ENCODE results near the gene MORN5.

MORN5 gene

GRCh38 chr9:122217640-122218039, 57.9 kb downstream of the MORN5 start:
- DNase-seq: no peak

GRCh38 chr9:122218071-122218934, 58.6 kb downstream of the MORN5 start:
- DNase-seq: no peak

DNA sequence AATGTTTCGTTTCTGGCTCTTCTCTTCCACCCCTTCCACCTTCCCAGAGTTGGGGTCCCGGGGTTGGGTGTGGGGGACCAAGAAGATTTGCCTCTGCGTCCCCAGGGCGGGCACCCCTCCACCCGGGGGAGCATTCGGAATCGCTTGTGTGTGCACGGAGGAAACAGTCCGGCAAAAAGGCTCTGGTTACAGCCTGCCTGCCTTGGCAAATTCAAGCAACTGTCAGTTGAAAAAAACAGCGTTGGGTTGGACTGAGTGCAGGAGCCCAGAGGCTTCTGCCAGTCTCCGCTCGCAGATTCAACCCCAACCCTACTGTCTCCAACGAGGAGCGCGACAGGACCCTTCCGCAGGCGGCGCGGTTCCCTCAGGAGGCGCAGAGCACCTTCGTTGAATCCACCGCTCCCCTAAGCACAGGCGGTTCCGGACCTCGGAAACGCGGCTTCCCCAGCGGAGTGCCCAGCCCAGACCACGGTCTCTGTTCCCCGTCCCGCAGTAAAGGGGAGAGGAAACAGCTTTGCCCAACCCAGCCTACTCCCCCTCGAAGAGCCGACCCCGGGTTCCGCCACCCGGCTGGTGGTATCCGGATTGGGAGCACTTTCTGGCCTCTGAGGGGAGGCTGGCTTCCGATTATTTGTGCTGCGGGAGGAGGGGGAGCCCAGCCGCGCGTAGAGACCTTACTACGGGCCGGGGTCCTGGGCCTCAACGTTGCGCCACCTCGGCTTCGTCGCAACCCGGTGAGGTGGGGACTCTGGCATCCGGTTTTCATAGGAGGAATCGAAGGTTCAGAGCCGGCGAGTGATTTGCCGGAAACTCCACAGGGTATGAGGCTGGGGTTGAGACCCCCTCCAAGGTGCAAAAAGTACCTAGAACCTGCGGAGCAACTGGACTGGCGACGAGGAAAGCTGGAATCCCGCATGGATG, 59.5 kb downstream of the MORN5 start:
- DNase-seq: no peak

GRCh38 chr9:122219856-122220672, 60.4 kb downstream of the MORN5 start:
- DNase-seq: no peak

DNA sequence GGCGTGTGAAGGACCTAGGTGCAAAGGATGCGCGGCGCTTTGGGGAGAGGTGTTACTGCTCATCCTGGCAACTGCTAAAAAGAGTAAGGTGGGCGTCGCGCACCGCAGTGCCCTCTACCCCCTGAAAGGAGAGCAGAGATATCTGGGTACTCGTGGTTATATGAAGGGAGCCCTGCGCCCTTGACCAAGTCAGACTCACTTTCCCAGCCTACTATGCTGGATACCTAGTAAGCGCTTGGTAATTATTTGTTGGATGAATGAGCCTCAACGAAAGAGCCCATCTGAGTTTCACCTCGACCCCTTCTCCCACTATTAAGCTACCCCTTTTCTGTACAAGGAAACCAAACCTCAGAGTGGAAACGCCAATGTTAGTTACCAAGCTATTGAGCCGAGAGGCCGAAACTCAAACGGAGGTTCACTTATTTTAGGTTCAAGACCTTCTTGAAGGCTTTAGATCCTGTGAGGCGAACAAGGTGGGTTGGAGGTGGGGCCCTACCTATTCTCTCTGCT, 61.0 kb downstream of the MORN5 start:
- no peak for DNase-seq

- no peak for DNase-seq
Observed at GRCh38 chr9:122221183-122221811, 61.6 kb downstream of the MORN5 start.

GRCh38 chr9:122222791-122223190, 63.1 kb downstream of the MORN5 start:
- no peak for DNase-seq

- DNase-seq: no peak
Observed at GRCh38 chr9:122223435-122223834, 63.7 kb downstream of the MORN5 start.

DNA sequence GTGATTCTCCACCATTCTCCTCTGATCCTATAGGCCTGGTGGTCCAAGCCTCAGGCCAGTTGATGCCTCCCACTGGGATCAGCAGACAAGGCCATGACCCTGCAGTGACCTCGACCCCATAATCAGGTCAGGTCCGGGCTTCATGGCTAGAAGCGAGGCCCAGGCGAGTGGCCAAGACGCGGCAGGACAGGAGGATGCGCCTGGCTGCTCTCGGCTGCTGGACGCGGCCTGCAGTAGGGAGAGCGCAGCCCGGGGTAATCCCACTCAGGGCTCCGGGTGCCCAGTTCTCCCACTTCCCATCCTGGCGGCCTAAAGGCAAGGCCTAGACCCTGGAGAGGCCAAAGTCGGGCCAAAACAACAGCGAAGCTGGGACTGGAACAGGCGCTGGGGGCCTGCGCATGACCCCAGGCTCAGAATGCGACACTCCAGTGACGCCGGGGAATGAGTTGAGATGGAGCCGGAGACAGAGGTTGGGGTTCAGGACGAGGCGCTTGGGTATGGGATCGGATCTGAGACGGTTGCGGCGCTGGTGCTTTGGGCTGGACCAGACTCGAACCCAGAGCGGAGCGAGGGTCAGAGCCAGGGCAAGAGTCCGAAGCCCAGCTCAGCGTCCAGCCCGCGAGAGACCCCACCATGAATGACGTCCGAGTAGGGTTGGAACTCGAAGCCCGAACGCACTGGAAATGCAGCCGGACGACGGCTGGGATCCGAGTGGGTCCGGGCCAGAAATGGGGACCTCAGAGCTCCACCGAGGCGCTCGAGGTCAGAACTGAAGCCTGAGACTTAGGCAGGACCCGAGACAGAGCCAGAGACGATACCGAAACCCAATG, 65.8 kb downstream of the MORN5 start:
- DNase-seq: no peak

DNA sequence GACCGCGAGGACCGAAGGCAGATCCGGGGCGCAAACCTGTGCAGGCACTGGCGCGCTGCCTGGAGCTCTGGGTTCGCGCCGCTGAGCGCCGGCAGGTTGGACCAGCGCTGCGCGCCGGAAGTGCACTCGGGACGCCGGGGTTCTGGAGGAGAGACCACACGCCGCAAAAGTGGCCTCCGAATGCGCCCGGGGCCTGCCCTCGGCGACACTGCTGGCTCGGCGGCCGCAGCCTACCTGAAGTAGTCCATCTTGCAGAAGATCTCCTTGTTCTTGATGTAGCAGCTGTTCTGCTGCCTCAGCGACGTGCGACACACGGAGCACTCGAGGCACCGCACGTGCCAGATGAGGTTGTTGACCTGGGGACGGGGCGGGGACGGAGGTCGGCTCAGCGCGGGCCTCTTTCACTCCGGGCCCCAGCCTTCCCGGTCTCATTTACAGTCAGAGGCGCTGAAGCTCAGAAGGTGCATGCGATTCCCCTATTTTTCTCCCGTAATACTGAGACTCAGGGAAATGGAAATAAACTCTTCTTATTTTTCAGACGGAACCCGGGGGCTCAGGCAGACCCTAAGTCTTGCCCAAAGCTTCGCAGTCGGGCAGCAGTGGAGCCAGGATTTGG, 66.5 kb downstream of the MORN5 start:
- no peak for DNase-seq

DNA sequence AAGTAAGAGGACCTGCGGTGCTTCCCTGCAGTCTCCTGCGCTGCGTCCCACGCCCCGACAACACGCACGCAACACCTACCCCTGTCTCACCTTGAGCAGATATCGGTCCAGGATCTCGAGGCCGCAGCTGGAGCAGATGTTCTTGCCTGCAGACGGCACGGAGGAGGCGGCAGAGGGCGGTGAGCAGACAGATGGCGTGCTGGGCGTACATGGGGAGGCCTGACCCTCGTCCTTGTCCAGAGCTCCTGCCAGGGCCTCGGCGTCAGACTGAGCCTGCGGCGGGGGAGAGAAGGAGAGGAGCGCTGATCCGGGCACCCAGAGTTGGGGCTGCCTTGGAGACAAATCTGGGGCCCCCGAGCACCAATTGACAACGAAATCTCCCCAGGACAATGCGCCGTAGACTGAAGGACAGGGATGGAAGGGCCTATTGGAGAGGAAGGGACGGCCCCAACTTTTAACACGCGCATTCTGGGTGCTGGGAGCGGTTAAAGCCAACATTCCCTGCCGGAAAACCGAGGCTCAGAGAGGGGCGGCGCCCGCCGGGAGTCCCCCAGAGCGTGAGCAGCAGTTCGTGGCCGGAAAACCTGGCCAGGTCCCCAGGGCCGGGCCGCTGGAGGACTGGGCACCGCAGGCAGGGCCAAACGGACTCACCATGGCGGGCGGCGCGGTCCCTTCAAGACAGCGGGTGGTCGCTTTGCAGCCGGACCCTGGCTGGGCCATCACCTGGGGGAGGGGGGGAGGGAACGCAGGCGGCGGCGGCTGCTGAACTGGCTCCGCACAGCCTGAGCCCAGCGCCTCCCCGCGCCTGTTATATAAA, 67.3 kb downstream of the MORN5 start:
- DNase-seq: no peak

DNA sequence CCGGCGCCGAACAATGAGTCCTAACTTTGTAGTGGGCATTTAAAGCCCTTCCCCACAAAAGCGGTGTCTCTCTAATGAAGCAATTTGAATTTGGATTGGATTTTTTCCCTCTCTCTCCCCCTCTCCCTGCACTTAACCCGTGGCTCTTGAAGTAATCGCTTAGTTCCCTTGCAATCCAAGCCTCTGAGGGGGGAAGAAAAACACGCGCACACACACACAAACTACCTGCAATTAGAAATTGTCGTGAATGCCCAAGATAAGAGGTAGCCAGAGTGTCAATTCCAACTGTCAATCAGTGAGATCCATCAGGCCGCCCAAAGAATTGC, 67.8 kb downstream of the MORN5 start:
- DNase-seq: no peak

DNA sequence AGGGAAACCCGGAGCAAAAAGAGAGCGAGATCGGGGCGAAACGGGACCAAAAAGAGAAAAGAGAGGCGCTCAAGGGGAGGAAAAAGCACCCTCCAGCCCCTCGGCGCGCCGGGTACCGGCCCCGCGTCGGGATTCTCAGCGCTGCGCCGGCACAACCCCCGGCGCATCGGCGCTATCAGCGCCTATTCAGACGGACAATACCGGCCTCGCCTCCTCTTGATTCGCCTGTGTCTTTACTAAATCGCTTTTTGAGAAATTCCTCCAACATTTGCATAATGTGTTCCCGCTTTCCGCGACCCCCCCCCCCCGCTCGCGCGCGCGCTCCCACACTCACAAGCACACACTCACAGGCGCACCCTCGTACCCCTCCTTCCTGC, 68.5 kb downstream of the MORN5 start:
- DNase-seq: no peak

DNA sequence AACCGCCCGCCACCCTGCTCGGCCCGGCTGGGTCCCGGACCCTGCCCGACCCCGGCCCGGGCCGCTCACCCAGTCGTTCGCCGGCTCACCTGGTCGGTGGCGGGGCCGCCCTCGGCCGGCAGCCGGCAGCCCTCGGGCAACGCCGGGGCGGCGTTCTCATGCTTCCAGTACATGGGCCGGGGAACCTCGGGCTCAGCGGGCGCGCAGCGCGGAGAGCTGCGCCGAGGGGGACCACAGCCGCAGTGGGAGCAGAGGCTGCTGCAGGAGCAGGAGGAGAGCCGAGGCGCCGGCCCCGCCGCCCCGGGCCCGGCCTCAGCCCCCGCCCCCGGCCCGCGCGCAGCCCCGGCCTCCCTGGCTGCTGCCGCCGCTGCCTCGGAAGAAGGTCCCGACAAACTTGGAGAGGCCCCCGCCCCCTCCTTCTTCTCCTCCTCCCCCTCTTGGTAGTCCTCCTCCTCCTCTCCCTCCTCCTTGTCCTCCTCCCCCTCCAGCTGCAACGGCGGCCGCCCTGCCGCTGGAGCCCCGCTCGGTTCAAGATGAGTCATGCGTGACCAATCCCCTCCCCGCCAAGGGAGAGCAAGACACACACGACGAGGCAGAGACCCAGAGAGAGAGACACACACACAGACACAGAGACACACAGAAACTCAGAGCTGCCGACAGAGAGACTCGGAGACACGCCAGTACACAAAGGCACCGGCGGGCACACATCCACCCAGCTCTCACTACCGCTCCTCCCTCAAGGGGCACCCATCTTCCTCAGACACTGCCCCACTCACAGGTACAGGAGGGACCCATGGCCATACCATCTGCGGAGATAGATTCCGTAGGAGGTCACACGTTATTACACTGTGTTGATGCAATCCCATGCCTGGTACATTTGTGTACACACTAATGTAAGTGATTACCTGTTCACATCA, 69.1 kb downstream of the MORN5 start, which contains the start of gene LHX6:
Gene LHX6 (minus strand): TSS at position 390 of the 917 bp plus-strand sequence. CDS start 217 bp downstream, at position 173.
- DNase-seq: no peak

- no peak for DNase-seq
Observed at GRCh38 chr9:122229485-122229837, 69.8 kb downstream of the MORN5 start.

- no peak for DNase-seq
Observed at GRCh38 chr9:122232796-122233306, 73.1 kb downstream of the MORN5 start.

DNA sequence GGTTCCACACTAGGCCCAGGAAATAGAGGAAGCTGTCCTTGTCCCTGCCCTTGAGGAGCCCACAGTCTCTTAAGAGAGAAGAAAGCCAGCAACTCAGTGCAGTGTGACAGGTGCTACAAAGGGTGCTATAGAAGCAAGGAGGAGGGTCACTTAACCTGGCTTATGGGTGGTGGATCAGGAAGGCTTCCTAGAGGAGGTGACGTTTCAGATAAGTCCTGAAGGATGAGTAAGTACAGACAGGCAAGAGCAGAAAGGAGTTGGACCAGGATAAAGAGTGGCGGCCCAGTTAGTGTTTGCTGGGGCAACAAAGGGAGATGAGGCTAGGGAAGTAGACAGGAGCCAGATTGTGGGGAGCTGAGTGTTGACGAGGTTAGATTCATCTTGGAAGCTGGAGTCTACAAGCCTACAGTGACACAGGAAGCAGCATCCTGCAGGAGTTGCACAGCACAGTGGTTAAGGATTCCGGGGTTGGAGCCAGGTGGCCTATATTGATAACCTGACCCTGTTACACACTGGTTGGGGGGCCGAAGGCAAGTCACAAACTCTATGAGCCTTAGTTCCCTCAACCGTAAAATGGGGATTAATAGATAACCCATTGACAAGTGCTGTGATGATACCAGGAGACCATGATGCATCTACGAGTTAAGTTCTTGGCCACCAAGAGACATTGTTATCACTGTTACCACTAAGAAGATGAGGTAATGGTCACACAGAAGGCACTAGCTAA, 74.5 kb downstream of the MORN5 start:
- no peak for DNase-seq

DNA sequence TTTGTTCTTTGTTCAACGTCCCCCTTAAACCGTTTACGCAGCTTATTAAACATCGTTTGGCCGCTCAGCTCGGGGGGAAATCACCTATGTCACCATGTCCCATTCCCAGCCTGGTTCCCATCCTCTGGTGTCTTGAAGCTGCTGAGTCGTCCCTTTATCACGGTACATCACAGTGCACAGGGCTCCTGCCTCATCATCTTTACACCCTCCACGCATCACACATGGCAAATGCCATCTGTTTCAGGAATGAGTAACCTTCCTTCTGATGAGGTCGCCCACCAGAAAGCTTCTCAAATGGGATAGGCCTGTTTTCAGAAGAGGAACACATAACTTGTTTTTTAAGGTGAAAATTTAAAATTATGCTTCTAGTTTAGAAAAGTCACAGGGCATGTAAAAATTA, 77.0 kb downstream of the MORN5 start:
- no peak for DNase-seq

Measured in activated CD4-positive, CD25-positive, alpha-beta regulatory T cell treated with anti-CD3 and anti-CD28 coated beads, Interleukin-2, amount 50 U/mL, for 72 hours (primary cell).